CD4-positive, alpha-beta T cell treated with Interleukin-12 subunit alpha and Interleukin-12 subunit beta, for 1 hour (primary cell): ENCODE measurements around the gene SH2D3A.

Experiments
- DNase-seq: peaks from one replicate; pipeline ENCODE4 v3.0.0-alpha.2; 2020

The SH2D3A gene

DNA sequence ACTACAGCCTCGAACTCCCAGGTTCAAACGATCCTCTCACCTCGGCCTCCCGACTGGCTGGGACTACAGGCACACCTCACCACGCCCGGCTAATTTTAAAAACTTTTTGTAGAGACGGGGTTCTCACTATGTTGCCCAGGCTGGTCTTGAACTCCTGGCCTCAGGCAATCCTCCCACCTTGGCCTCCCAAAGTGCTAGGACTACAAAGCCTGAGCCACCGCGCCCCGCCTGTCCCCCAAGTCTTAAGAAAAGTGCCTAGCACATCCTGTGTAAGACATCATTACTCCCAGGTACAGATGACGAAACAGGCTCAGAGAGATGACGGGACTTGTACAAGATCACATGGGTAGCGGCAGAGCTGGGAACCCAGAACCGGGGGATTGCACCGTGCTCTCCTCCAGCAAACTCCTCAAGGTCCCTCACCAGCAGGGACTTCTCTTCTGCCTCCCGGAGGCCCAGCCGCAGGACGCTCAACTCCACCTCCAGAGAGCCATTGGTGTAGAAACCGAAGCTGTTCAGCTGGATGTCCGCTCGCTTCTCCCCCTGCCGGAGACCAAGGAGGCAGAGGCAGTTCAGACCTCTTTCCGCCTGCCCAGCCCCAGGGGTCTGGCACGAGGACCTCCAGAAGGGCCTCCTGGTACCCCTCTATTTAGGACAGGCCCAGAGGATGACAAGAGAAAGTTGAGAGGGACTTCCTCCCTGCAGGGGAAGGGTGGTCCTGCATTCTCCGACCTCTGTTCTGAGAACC lies 30.9 kb downstream of the SH2D3A start:
- peak; percentile 81 for DNase-seq

GRCh38 chr19:6735181-6735911 lies 31.9 kb downstream of the SH2D3A start:
- no peak for DNase-seq

- no peak for DNase-seq
These were observed 33.0 kb downstream of the SH2D3A start for GRCh38 chr19:6734096-6734696.

DNA sequence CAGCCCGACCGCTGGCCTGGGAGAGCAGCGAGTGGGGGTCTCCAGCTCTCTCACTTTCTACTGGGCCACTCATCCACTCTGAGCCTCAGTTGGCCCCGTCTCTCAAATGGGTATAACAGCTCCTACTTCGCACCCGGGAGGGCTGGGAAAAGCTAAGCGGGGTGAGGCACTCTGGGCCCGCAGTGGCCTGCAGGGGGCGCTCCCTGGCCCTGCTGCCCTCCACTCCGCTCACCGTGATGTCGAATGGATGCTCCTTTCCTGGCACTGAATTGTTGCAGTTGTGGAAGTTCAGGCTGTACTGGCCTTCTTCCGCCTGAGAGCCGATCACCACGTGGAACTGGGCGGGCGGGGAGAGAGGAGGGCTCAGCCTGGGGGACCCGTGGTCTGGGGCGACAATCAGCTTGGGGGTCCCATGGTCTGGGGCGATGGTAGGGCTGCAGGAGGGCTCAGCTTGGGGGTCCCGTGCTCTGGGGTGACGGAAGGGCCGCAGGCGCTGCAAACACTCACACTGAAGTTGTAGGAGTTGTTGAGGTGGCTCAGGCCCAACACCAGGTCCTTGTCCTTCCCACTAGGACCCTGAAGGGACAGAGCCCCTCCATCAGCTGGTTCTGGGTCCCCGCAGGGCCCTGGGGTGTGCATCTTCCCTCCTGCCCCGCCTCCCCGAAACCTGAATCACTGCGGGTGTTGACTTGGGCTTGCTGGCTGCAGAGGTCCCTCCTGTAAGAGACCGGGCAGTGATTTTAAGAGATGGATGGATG lies 33.7 kb downstream of the SH2D3A start:
- DNase-seq, result no peak

GRCh38 chr19:6732803-6733337 lies 34.4 kb downstream of the SH2D3A start:
- DNase-seq, result no peak

GRCh38 chr19:6731822-6732221 lies 35.4 kb downstream of the SH2D3A start:
- no peak for DNase-seq

DNA sequence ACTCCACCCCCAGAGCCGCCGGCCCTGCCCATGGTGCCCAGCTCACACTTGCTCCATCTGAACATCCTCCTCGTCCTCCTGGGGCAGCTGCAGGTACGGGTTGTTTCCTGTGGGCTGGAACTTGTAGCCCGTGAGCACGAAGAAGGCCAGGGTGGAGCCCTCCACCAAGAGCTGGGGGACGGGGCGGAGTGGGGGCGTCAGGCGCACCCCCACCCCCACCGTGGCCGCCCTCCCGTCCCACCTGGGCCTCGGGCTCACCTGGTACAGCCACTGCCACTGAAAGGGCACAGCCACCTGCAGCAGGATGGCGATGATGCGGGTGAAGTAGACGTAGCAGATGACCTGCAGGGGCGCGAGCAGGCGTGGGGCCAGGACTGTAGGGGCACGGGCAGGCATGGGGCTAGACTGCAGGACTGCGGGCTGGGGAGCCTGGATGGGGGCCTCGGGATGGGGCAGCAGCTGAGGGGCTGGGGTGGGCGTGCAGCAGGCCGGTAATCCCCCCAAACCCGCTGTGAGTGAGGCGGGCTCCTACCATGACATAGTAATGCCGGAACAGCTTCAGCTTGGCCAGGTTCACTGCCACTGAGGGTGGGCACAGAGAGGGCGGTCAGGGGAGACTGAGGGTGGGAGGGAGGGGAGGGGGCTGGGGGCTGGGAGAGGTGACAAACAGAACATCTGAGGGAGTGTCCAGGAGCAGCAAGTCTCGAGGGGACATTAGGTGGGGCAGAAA lies 36.1 kb downstream of the SH2D3A start:
- no peak for DNase-seq

DNA sequence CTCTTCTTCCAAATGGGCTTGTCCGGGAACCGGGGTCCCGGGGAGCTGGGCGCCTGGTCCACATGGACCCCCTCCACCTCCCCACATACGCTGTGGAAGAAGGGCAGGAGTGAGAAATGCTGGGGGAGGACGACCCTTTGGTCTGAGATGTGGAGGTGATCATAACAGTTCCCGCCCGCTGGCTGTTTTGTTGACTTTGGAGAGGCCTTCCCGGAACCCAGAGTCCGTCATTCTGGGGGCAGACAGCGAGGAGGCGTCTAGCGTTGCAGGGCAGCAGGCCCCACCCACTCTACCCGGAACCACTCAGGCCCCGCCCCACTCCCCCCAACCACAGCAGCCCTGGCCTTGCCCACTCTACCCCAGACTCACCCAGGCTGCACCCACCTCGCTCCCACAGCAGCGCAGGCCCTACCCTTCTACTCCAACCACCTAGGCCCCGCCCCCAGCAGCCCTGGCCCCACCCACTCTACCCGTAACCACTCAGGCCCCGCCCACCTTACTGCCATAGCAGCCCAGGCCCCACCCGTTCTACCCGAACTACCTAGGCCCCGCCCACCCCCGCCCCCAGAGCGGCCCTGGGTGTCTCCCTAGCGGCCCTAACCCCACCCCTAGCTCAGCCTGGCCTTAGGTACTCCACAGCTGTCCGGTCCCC lies 37.0 kb downstream of the SH2D3A start:
- DNase-seq, result peak; percentile 28

- no peak for DNase-seq
These were observed 37.6 kb downstream of the SH2D3A start for GRCh38 chr19:6729573-6730152.

DNA sequence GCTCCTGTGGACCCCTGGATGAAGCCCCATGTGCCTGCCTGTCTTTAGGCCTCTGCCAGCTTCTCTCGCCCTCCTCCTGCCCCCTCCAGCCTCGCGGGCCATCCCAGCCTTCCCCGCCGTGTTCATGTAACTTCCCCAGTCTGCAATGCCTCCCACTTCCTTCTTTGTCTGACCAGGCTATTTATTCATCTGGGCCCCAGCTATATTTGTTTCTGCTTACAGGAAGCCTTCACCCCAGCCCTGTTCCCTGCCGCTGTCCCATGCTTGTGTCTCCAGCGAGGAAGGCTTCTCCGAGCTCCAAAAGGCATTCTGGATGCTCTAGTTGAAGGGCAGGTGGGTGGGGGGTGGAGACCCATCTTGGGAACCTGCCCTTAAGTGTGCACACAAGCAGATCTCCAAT lies 38.9 kb downstream of the SH2D3A start:
- no peak for DNase-seq

DNA sequence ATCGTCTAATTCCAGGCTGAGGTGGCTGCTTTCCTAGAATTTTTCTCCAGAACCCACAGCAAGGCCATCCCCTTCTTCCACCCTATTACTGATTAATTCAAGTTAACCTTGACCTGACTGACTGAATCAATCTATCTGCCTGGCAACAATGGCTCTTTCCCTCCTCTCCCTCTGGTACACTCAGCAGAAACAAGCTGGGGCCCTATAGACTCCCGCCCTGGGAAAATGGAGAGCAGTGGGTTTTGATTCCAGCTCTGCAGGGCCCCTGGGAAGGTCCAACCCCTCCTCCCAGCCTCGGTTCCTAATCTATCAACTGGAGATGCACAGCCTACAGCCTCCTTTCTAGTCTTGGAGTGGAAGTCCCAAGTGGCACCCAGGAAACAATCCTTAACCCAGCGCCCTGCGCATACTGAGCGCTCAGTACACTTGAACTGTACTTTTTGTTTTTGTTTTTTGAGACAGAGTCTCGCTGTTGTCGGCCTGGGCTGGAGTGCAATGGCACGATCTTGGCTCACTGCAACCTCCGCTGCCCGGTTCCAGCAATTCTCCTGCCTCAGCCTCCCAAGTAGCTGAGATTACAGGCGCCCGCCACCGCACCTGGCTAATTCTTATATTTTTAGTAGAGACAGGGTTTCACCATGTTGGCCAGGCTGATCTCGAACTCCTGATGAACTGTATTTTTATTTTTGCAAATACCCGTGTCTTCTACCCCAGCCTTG lies 41.6 kb downstream of the SH2D3A start:
- DNase-seq, result no peak

DNA sequence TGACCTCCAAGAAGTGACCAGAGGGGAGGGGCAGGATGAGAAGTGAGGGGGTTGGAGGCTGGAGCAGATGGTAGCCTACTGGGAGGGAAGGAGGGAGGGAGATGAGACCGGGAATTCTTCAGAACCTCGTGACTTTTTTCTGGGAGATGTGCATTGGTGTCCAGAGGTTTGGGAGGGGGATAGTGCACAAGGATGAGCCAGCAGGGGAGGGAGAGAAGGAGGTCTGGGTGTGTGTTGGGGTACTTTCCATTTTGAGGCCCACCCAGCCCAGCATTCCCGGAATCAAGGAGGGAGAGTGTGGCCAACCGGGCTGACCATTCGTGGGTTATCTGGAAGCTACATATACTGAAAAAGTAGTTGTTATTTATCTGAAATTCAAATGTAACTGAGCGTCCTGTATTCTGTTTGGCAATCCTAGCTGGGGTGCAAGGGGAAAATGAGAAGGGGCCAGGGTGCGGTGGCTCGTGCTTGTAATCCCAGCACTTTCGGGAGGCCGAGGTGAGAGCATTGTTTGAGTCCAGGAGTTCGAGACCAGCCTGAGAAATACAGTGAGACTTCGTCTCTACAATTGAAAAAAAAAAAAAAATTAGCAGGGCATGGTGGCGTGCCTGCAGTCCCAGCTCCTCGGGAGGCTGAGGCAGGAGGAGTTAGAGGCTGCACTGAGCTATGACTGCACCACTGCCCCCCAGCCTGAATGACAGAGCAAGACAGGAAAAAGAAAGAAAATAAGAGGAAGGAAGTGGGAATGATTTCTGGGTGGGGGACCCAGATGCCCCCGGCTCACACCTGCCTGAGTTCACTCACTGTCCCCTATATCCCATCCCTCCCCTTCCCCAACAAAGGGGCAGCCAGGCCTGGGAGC lies 42.4 kb downstream of the SH2D3A start:
- DNase-seq, result no peak

- DNase-seq, result no peak
These were observed 43.5 kb downstream of the SH2D3A start for GRCh38 chr19:6723738-6724137.

DNA sequence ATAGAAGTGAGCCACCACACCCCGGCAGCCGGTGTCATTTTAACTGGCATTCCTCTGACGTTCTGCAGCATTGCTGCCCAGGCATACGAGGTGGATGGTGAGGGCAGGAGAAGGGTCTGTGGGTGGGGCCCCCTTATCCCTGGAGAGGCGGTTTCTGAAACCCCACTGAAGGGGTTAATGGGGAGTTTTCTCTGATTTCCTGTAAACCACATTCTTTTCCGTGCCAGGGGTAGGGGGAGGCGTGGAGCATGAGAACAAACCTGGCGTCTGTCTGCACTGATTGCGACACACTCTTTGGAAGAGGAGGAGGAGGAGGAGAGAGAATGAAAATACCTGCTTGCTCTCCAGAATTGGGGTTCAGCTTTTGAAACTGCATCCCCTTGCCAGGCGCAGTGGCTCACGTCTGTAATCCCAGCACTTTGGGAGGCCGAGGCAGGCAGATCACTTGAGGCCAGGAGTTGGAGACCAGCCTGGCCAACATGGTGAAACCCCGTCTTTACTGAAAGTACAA lies 44.1 kb downstream of the SH2D3A start:
- DNase-seq, result no peak

DNA sequence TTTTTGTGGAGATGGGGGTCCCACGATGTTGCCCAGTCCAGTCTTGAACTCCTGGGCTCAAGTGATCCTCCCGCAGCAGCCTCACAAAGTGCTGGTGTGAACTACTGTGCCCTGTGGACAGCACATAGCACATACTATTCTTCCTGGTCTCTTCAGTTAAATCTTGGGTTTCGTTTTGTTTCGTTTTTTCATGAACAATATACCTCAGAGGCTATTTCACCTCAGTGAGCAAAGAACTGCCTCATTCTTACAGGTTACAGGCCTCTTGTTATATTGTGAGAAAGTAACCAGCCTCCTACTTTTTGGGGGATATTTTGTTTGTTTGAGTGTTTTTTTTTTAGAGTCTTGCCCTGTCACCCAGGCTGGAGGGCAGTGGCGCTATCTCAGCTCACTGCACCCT lies 45.5 kb downstream of the SH2D3A start:
- DNase-seq, result no peak

DNA sequence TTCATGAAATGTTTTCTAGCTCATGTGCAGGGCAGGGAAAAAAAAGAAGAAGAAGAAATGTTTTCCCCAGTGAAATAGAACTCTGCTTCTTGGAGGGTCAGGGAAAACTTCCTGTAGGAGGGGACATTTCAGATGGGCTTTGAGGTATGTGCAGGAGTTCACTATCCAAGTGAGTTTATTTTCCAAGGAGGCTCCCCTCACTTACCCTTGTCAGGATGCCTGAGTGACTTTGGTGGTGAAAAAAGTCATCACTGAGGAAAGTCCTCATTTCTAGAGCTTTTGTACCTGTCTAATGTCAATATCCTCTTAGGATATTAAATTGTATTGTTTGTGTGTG lies 46.1 kb downstream of the SH2D3A start:
- DNase-seq, result no peak

DNA sequence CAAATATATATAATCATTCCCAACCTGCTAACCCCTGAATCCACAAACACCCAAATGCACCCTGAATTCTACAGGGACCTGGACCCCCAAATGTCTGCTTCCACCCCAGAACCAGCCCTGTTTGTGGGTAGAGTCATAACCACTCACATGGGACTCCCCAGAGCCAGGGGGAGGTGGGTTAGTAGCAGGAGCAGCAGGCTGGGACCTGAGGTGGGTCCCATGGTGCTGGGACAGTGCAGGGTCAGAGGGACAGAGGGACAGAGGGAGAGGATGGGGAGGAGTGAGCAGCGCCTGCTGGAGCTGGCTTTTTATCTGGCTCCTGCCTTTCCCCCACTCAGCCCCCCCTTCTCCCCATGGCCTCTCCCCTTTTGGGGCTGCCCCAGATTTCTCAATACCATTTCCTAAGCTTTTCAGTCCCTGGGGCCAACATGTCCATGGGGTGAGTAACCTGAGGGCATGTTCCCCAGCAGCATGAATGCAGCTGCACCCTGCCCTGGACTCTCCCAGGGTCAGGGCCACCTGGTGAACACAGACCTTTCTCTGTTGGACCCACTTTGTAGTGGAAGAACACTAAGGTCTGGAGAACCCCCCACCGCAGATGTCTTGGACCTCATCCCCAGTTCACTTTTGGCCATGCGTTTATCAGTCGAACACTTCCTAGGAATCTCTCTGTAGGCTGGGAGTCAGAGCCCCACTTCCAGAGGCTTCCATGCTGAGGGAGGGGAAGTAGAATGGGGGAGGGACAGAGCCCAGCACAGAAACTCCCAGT lies 46.7 kb downstream of the SH2D3A start, which contains the start of gene C3:
Gene C3 (minus strand): TSS at position 282 of the 769 bp plus-strand sequence. CDS start 61 bp downstream, at position 221.
- DNase-seq, result no peak

DNA sequence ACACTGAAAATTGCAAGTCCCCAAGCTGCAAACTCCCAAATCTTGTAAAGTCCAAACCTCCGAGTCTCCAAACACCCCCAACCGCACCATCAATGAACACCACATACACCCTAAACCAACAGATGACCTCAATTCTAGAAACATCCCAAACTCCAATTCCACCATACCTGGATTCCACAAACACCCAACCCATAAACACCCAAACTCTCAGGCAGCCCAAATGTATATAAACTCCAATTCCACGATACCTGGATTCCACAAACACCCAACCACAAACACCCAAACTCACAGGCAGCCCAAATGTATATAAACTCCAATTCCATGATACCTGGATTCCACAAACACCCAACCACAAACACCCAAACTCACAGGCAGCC lies 47.3 kb downstream of the SH2D3A start:
- DNase-seq, result no peak

DNA sequence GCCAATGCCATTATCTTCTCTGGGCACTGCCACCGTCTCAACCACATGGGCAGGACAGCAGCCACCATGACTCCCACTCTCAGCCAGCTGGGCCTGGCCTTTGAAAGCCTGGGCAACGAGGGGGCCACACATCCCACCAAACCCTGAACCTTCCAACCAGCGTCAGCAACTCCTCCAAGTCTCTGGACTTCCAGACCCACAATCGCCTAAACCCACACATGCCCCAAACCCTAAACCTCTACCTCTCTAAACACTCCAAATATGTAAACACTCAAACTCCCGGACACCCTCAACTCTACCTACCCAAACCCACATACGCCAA lies 47.7 kb downstream of the SH2D3A start:
- no peak for DNase-seq
